Astrocyte (in vitro differentiated cells and primary cell): Measurements from ENCODE around the gene CLDN2. TPM values are rescaled to one million over a fixed set of nuclear protein-coding genes. Genes with fewer than 3 reads are reported as not detected.

Experiments used
- DNase-seq: peaks from one replicate; pipeline ENCODE4 v3.0.0-alpha.2; 2010; ENCODE audit warnings: low read depth
- FAIRE-seq: peaks from 2 replicates; lab custom pipeline; 2011; peaks lifted over from hg19 to GRCh38; lab: Jason Lieb, UNC
- H2AFZ ChIP-seq: 2 replicates; pipeline ENCODE4 v1.6.0; 2012; ENCODE audit warnings: low read depth, low read length, inconsistent platforms
- H3K27ac ChIP-seq: 2 replicates; pipeline ENCODE4 v1.5.1; 2011; ENCODE audit warnings: low read depth, low read length, inconsistent platforms
- H3K27me3 ChIP-seq: 2 replicates; pipeline ENCODE4 v1.6.0; 2011; ENCODE audit warnings: low read length, inconsistent platforms; ENCODE audit not compliant: insufficient read depth
- H3K36me3 ChIP-seq: 2 replicates; pipeline ENCODE4 v1.5.1; 2011; ENCODE audit warnings: low read length, inconsistent platforms; ENCODE audit not compliant: insufficient read depth
- H3K4me1 ChIP-seq: 2 replicates; pipeline ENCODE4 v1.5.1; 2011; ENCODE audit warnings: low read length, inconsistent platforms; ENCODE audit not compliant: insufficient read depth
- H3K4me2 ChIP-seq: 2 replicates; pipeline ENCODE4 v1.6.0; 2012; ENCODE audit warnings: low read length, inconsistent platforms
- H3K4me3 ChIP-seq: 2 replicates; pipeline ENCODE4 v1.5.1; 2011; ENCODE audit warnings: low read depth, mild to moderate bottlenecking, low read length, inconsistent platforms; ENCODE audit not compliant: insufficient read depth
- H3K79me2 ChIP-seq: 2 replicates; pipeline ENCODE4 v1.6.0; 2012; ENCODE audit warnings: mild to moderate bottlenecking, low read length, inconsistent platforms; ENCODE audit not compliant: insufficient read depth
- H3K9ac ChIP-seq: 2 replicates; pipeline ENCODE4 v1.6.0; 2012; ENCODE audit warnings: mild to moderate bottlenecking, low read length, inconsistent platforms
- H3K9me3 ChIP-seq: 2 replicates; pipeline ENCODE4 v1.5.1; 2012; ENCODE audit warnings: low read depth, mild to moderate bottlenecking, low read length, inconsistent platforms; ENCODE audit not compliant: insufficient read depth
- H4K20me1 ChIP-seq: 2 replicates; pipeline ENCODE4 v1.6.0; 2012; ENCODE audit warnings: low read length, inconsistent platforms; ENCODE audit not compliant: insufficient read depth
- H3K27ac Mint-ChIP-seq: one replicate; pipeline ENCODE4 v1.8.0; 2021; ENCODE audit warnings: mild to moderate bottlenecking, mixed read lengths; ENCODE audit not compliant: unreplicated experiment
- H3K27me3 Mint-ChIP-seq: one replicate; pipeline ENCODE4 v1.8.0; 2021; ENCODE audit warnings: low read depth, mixed read lengths; ENCODE audit not compliant: unreplicated experiment
- H3K36me3 Mint-ChIP-seq: one replicate; pipeline ENCODE4 v1.8.0; 2021; ENCODE audit warnings: low read depth, mixed read lengths; ENCODE audit not compliant: unreplicated experiment
- H3K4me1 Mint-ChIP-seq: one replicate; pipeline ENCODE4 v1.8.0; 2021; ENCODE audit warnings: low read depth, mixed read lengths; ENCODE audit not compliant: unreplicated experiment
- H3K4me3 Mint-ChIP-seq: one replicate; pipeline ENCODE4 v1.8.0; 2021; ENCODE audit warnings: mild to moderate bottlenecking, moderate library complexity, mixed read lengths; ENCODE audit not compliant: unreplicated experiment
- H3K9me3 Mint-ChIP-seq: one replicate; pipeline ENCODE4 v1.8.0; 2021; ENCODE audit warnings: mild to moderate bottlenecking, mixed read lengths; ENCODE audit not compliant: unreplicated experiment
- EZH2 ChIP-seq: IDR thresholded peaks from 2 replicates; pipeline ENCODE4 v1.6.1; 2012; ENCODE audit warnings: mild to moderate bottlenecking, low read length, inconsistent platforms; ENCODE audit not compliant: insufficient read depth
- total RNA-seq: library from RNA; stranded (reverse); gene quantifications from 2 replicates; pipeline ENCODE4 v1.2.1, GENCODE V29; 2021
- TF ChIP-seq, protein P1 (sequence below): IDR thresholded peaks from 2 replicates; pipeline ENCODE4 v1.5.1; 2011; ENCODE audit warnings: low read depth, mild to moderate bottlenecking, inconsistent platforms, low read length, moderate library complexity; ENCODE audit not compliant: insufficient read depth

CLDN2 gene
- total RNA-seq, 1 donor from 2014 or later: 0.77 TPM

- DNase-seq (no peak), FAIRE-seq (no peak)
- TF ChIP-seq EZH2: no peak
- TF ChIP-seq, protein P1, sequence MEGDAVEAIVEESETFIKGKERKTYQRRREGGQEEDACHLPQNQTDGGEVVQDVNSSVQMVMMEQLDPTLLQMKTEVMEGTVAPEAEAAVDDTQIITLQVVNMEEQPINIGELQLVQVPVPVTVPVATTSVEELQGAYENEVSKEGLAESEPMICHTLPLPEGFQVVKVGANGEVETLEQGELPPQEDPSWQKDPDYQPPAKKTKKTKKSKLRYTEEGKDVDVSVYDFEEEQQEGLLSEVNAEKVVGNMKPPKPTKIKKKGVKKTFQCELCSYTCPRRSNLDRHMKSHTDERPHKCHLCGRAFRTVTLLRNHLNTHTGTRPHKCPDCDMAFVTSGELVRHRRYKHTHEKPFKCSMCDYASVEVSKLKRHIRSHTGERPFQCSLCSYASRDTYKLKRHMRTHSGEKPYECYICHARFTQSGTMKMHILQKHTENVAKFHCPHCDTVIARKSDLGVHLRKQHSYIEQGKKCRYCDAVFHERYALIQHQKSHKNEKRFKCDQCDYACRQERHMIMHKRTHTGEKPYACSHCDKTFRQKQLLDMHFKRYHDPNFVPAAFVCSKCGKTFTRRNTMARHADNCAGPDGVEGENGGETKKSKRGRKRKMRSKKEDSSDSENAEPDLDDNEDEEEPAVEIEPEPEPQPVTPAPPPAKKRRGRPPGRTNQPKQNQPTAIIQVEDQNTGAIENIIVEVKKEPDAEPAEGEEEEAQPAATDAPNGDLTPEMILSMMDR: no peak
- no peaks in the 10 kb centered on the region for H3K79me2 ChIP-seq
- no peak overlapping the region for H2AFZ ChIP-seq
- no peak overlapping the region for H3K27ac ChIP-seq
- H3K4me2 ChIP-seq: no peak overlapping the region
- no peaks in the 10 kb centered on the region for H3K27me3 Mint-ChIP-seq
- H3K9ac ChIP-seq: no peak overlapping the region
- no peak overlapping the region for H3K4me3 ChIP-seq
- H3K4me3 Mint-ChIP-seq: no peak overlapping the region
- H3K4me1 ChIP-seq: peaks cover 7% of the 10 kb centered on the region
- H3K4me1 Mint-ChIP-seq: peaks cover 8% of the 10 kb centered on the region
- H3K9me3 ChIP-seq: no peaks in the 10 kb centered on the region
- no peaks in the 10 kb centered on the region for H4K20me1 ChIP-seq
- H3K9me3 Mint-ChIP-seq: no peaks in the 10 kb centered on the region
- no peaks in the 10 kb centered on the region for H3K27me3 ChIP-seq
- no peak overlapping the region for H3K27ac Mint-ChIP-seq
- peaks cover 2% of the 10 kb centered on the region for H3K36me3 Mint-ChIP-seq
- H3K36me3 ChIP-seq: peaks cover 7% of the 10 kb centered on the region
Observed at GRCh38 chrX:106954041-106954440, 33.8 kb downstream of the CLDN2 start.

DNA sequence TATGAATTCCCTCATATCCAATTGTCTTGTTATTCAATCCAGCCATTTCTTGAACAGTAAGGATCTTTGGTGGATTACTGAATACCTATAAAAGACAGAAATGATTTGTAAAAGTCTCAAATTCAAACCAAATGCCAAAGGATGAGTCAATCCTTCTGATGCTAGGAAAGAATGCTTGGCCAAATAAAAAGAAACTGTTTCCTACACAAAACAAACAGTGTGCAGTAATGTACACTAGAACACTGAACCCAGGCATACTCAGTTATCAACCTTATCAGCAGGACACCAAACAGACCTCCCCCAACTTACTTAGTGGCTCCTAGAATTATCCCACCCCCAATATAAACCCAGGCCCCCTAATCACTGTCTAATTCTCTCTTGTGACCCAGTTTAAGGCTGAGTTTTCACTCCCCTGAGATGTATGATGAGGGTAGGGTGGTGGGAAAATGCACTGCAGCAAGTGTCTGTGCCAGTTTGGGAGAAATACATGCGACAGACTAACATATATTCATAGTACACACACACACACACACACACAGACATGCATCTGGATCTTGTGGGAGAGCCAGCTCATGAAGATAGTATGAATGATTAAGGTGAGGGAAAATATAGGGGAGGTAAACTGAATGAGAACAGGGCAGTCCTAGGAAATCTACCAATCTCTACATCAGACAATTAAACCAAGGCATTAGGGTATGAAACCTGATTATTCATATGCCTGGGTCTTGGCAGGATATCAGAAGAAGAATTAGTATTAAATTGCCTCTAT is 35.0 kb downstream of the CLDN2 start:
- FAIRE-seq: peak; percentile 80
- peak overlapping the region; percentile 67 for H3K4me2 ChIP-seq

More for the DNA sequence above, 35.0 kb downstream of the CLDN2 start:
- H3K9me3 ChIP-seq: no peaks in the 10 kb centered on the region
- Mint-ChIP-seq H3K4me1 (peaks cover 8% of the 10 kb centered on the region), H3K27me3 (no peaks in the 10 kb centered on the region), H3K27ac (no peak overlapping the region), H3K36me3 (peaks cover 2% of the 10 kb centered on the region), H3K4me3 (no peak overlapping the region), H3K9me3 (no peaks in the 10 kb centered on the region)
- H3K79me2 ChIP-seq: no peaks in the 10 kb centered on the region
- TF ChIP-seq EZH2: no peak
- TF ChIP-seq, protein P1: no peak
- no peak overlapping the region for H3K9ac ChIP-seq
- H3K27ac ChIP-seq: peak overlapping the region; percentile 7
- H3K27me3 ChIP-seq: no peaks in the 10 kb centered on the region
- H3K4me3 ChIP-seq: no peak overlapping the region
- H4K20me1 ChIP-seq: no peaks in the 10 kb centered on the region
- peak; percentile 26 for DNase-seq
- H3K36me3 ChIP-seq: peaks cover 9% of the 10 kb centered on the region
- no peak overlapping the region for H2AFZ ChIP-seq
- H3K4me1 ChIP-seq: peaks cover 7% of the 10 kb centered on the region
